Lower leg skin (tissue), 3 donors: ENCODE data around the gene OTUD5.
A peak's percentile ranks its signal among the peaks of the same experiment; 100 is the strongest.

Experiments used
- CTCF ChIP-seq, 3 donors: fragments of 450-650 bp; IDR thresholded peaks; one replicate each; pipeline ENCODE4 v1.5.1; 2016; ENCODE audit warnings: antibody characterized with exemption in 3 of 3, mild to moderate bottlenecking in 3 of 3, moderate library complexity in 2 of 3
- POLR2A ChIP-seq, 2 donors: fragments of 450-650 bp; IDR thresholded peaks; one replicate each; pipeline ENCODE4 v1.6.1; 2016 to 2017; ENCODE audit warnings: antibody characterized with exemption in 2 of 2, mild to moderate bottlenecking in 1 of 2, moderate library complexity in 1 of 2

GRCh38 chrX:48897625-48898306, 59.6 kb downstream of the OTUD5 start, which contains the start of the genes PQBP1 and TIMM17B:
- TF ChIP-seq CTCF (IDR thresholded peaks at IDR 0.05) (no peak), POLR2A (IDR thresholded peaks at IDR 0.05) (peak in 1 of 2 donors; percentile 12)
